ENCODE measurements around the gene NOD2.

DNA sequence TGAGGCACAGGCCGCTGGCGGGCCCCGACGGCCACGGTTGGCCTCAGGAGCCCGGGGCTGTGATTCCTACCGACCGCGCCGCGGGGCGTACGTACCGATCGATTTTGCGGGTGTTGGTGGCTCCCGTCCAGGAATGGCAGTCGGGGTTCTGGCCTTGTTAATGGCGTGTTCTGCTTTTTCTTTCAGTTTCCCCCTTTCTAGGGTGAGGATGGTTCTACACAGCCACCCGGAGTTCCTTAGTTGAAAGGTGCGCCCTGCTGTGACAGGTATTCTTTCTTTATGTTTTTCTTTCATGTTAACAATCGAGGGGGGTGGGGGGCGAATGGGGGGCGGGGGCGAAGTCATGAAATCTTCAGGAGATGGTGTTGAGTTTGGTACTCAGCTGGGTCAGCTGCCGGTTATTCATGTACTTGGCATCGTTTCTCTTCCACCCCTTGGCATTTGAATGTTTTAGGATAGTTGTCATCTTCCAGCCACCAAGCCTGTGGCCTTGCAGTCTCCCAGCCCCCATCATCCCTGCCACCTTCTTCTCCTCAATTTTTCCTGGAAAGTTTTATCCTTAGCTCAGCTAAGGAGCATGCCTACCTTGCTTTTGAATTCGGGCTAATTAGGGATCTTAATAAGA lies 49.3 kb downstream of the NOD2 start:
- TF ChIP-seq, protein P1, sequence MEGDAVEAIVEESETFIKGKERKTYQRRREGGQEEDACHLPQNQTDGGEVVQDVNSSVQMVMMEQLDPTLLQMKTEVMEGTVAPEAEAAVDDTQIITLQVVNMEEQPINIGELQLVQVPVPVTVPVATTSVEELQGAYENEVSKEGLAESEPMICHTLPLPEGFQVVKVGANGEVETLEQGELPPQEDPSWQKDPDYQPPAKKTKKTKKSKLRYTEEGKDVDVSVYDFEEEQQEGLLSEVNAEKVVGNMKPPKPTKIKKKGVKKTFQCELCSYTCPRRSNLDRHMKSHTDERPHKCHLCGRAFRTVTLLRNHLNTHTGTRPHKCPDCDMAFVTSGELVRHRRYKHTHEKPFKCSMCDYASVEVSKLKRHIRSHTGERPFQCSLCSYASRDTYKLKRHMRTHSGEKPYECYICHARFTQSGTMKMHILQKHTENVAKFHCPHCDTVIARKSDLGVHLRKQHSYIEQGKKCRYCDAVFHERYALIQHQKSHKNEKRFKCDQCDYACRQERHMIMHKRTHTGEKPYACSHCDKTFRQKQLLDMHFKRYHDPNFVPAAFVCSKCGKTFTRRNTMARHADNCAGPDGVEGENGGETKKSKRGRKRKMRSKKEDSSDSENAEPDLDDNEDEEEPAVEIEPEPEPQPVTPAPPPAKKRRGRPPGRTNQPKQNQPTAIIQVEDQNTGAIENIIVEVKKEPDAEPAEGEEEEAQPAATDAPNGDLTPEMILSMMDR (IDR thresholded peaks at IDR 0.05): no peak
- no peak for TF ChIP-seq ZFX (IDR thresholded peaks at IDR 0.05; ENCODE audit: borderline replicate concordance)
